ENCODE measurements around the gene PRAMEF15.
"Not testable (repeated sequence)": the region's sequence is repeated elsewhere in the genome, so short reads cannot be mapped to it uniquely, and the experiment has no call there.

DNA sequence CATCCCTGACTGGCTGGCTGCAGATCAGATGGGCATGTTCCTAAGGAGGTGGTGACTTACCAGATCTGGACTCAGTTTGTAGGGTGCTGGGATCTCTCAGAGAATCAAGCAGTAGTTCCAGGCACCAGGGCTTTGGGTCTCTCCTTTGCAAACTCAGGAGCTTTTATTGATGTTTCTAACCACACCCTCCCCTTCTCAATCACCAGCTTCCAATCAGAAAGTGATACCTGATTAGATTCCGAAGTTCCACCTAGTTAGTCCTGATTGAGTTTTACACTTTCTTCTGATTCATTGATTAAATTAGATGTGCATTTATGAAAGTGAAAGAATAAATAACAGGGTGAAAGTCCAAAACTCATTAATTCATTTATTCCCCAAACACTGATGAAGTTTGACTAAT is 30.3 kb upstream of the PRAMEF15 start, which contains the start of gene PRAMEF8:
- TF ChIP-seq NR2C2 (IDR thresholded peaks at IDR 0.05; ENCODE audit: borderline replicate concordance, control insufficient read depth, insufficient read length, low read depth); PML (IDR thresholded peaks at IDR 0.05; ENCODE audit: low read length); POLR2AphosphoS5 (IDR thresholded peaks at IDR 0.05; ENCODE audit: low read length): not testable (repeated sequence)
- TF ChIP-seq, protein P1, sequence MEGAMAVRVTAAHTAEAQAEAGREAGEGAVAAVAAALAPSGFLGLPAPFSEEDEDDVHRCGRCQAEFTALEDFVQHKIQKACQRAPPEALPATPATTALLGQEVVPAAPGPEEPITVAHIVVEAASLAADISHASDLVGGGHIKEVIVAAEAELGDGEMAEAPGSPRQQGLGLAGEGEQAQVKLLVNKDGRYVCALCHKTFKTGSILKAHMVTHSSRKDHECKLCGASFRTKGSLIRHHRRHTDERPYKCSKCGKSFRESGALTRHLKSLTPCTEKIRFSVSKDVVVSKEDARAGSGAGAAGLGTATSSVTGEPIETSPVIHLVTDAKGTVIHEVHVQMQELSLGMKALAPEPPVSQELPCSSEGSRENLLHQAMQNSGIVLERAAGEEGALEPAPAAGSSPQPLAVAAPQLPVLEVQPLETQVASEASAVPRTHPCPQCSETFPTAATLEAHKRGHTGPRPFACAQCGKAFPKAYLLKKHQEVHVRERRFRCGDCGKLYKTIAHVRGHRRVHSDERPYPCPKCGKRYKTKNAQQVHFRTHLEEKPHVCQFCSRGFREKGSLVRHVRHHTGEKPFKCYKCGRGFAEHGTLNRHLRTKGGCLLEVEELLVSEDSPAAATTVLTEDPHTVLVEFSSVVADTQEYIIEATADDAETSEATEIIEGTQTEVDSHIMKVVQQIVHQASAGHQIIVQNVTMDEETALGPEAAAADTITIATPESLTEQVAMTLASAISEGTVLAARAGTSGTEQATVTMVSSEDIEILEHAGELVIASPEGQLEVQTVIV (IDR thresholded peaks at IDR 0.05; ENCODE audit: borderline replicate concordance, partially characterized antibody): not testable (repeated sequence)
